ENCODE measurements around the gene TMIGD2.
A peak's percentile ranks its signal among the peaks of the same experiment; 100 is the strongest.

TMIGD2 gene

GRCh38 chr19:4326215-4326836, 24.1 kb upstream of the TMIGD2 start:
- DNase-seq = no peak

GRCh38 chr19:4324228-4324627, 22.0 kb upstream of the TMIGD2 start:
- no peak for DNase-seq

GRCh38 chr19:4323692-4324091, 21.5 kb upstream of the TMIGD2 start:
- no peak for DNase-seq

GRCh38 chr19:4322942-4323665, 20.9 kb upstream of the TMIGD2 start:
- DNase-seq = no peak

- DNase-seq = no peak
Observed at GRCh38 chr19:4320419-4320818, 18.2 kb upstream of the TMIGD2 start.

- DNase-seq = peak; percentile 60
Observed at GRCh38 chr19:4319067-4319718, 17.0 kb upstream of the TMIGD2 start.

- DNase-seq = no peak
Observed at GRCh38 chr19:4318460-4318859, 16.3 kb upstream of the TMIGD2 start.

GRCh38 chr19:4316956-4317355, 14.8 kb upstream of the TMIGD2 start:
- DNase-seq = peak; percentile 15

- DNase-seq = peak; percentile 87
Observed at GRCh38 chr19:4313847-4314490, 11.8 kb upstream of the TMIGD2 start.

GRCh38 chr19:4310247-4311121, 8.3 kb upstream of the TMIGD2 start:
- DNase-seq = peak; percentile 6

GRCh38 chr19:4305659-4306058, 3.5 kb upstream of the TMIGD2 start:
- DNase-seq = no peak

GRCh38 chr19:4305257-4305612, 3.0 kb upstream of the TMIGD2 start:
- DNase-seq = no peak

- DNase-seq = peak; percentile 29
Observed at GRCh38 chr19:4304538-4305256, 2.5 kb upstream of the TMIGD2 start, which contains the start of gene FSD1. TSS of gene FSD1 (plus strand) at chr19:4304598. CDS start at chr19:4304747, 149 bp downstream.

GRCh38 chr19:4303819-4304537, 1.8 kb upstream of the TMIGD2 start:
- no peak for DNase-seq

- DNase-seq = no peak
Observed at GRCh38 chr19:4301590-4302242, 473 bp downstream of the TMIGD2 start.

GRCh38 chr19:4300589-4300988, 1.6 kb downstream of the TMIGD2 start:
- no peak for DNase-seq

GRCh38 chr19:4298810-4299550, 3.2 kb downstream of the TMIGD2 start:
- no peak for DNase-seq

- no peak for DNase-seq
Observed at GRCh38 chr19:4297901-4298809, 4.0 kb downstream of the TMIGD2 start.
